Daoy (cell line): ENCODE data around the gene TPCN2. TPM values are rescaled to one million over a fixed set of nuclear protein-coding genes. Genes with fewer than 3 reads are reported as not detected.
"Not testable (repeated sequence)": the region's sequence is repeated elsewhere in the genome, so short reads cannot be mapped to it uniquely, and the experiment has no call there.

Source experiments
- DNase-seq: peaks from one replicate; pipeline ENCODE4 v3.0.0-alpha.2; 2015; ENCODE audit warnings: low read depth
- total RNA-seq: library from RNA; depleted of rRNA; stranded (reverse); fragments of >200 nt; shearing (Covaris generic); gene quantifications from 2 replicates; pipeline ENCODE4 v1.2.3, GENCODE V29; 2014

TPCN2 gene
- total RNA-seq, 1 experiment from 2014 or later: 3.3 TPM

DNA sequence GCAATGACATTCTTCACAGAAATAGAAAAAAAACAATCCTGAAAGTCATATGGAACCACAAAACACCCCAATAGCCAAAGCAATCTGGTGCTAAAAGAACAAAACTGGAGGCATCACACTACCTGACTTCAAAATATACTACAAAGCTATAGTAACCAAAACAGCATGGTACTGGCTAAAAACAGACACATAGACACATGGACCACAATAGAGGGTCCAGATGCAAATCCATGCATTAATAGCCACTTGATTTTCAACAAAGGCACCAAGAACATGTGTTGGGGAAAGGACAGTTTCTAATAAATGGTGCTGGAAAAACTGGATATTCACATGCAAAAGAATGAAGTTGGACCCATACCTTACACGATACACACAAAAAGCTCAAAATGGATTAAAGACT, 79.2 kb downstream of the TPCN2 start:
- DNase-seq: no peak

DNA sequence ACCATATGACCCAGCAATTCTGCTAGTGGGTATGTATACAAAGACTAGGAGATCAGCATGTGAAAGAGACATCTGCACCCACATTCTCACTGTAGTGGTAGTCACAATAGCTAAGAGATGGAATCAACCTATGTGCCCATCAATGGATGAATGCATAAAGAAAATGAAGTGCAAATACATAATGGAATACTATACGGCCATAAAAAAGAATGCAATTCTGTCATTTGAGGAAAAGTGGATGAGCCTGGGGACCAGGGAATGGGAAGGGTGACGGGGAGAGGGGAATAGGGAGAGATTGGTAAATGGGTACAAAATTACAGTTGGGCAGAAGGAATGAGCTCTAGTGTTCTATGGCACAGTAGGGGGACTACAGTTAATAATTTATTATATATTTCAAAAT, 80.3 kb downstream of the TPCN2 start:
- DNase-seq: no peak

DNA sequence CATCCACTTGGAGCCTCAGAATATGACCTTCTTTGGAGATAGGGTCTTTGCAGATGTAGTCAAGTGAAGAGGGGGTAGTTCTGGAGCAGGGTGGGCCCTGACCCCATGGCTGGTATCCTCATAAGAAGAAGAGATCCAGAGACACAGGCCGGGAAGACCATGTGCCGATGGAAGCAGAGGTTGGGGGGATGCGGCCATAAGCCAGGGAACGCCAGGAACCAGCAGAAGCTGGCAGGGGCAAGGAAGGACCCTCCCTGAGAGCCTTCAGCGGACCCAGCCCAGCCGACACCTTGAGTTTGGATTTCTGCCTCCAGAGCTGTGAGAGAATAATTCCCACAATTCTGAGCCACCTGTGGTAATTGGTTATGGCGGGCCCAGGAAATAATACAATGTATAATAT, 80.9 kb downstream of the TPCN2 start:
- DNase-seq: no peak

DNA sequence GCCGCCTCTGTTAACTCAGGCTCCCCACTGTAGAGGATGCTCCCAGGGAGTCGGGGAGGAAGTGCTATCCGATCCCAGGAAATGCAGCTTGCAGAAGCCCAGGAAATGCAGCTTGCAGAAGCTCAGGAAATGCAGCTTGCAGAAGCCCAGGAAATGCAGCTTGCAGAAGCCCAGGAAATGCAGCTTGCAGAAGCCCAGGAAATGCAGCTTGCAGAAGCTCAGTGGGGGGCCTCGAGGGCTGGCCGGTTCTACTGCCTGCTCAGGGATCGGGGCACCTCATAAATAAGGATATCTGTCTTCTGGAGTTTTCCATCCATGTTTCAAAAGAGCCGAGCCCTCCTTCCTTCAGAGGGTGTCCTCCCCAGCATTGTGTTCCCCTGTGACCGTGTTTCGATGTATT, 81.9 kb downstream of the TPCN2 start:
- no peak for DNase-seq

DNA sequence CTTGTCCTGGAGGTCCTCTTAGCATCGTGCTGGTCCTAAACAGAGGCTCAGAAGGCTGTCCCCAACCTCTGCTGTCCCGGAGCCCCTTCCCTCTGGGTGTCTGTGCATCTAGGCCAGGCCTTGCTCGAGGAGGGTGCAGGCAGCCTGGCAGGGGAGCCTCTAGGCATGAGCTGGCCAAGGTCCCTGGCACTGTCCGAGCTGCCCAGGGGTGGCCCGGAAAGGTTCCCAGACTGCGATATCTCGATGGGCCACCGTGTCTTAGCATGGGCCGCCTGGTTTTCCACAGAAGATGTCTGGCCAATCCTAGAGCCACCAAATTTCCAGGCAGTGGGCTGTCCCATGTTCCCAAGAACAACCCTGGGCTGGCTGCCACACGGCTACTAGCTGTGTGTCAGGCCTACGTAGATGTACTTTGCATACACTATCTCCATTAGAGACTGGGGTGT, 82.4 kb downstream of the TPCN2 start:
- no peak for DNase-seq

DNA sequence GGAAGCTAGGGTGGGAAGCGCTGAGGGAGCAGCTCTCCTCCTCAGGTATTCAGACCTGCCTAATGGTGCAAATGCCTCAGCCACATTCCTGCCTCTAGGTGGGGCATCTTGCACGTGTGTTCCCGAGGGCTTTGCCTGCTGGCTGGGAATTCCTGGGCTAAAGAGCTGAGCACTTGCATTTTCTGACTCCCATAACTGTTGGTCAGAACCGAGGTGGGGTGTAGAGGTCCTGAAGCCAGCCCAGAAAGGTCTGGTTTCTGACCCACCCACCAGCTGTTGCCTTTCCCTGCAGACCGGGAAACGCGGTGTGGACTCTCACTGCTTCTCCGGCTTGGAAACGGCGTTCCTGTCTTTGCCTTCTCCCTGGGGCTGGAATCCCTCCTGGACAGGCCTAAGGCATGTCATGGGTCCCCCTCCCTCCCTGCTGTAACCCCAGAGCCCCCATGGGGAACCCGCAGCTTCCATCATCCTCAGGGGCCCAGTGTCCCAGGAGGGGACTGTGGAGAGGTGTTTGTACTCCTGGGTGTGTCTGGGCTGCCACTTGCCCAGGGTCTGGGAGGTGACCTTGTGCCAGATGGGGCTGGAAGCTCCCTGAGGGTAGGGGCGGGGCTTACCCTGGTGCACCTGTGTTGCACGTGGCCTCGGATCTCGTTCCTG, 83.0 kb downstream of the TPCN2 start:
- DNase-seq: peak; percentile 80

DNA sequence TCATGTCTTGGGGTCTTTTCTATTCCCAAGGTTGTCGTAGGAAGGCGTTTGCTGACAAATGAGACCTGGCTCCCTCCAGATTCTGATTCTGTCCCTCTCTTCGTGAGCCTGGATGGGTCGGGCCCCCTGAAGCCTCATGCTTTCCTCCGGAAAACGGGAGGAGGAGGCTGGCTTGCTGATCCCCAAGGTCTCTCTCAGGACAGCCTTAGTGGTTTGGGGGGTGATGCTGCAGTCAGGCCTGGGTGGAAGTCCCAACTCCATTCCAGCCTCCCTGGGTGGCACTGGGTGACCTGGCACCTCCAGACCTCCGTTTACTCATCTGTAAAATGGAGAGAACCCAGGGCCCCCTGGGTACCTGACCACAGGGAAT, 83.6 kb downstream of the TPCN2 start:
- DNase-seq: no peak

DNA sequence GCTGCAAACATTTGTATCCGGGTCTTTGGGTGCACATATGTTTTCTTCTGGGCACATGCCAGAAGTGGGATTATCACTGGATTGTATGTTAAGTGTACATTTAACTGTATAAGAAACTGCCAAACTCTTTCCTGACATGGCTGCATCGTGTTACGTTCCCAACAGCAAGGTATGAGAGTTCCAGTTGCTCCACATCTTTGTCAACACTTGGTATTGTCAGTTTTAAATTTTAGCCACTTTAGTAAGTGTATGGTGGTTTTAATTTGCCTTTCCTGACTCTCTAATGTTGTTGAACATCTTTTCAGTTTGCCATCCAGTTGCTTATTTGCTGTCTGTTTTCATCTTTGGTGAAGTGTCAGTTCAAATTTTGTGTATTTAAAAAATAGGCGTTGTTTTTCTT, 84.5 kb downstream of the TPCN2 start:
- DNase-seq: no peak

DNA sequence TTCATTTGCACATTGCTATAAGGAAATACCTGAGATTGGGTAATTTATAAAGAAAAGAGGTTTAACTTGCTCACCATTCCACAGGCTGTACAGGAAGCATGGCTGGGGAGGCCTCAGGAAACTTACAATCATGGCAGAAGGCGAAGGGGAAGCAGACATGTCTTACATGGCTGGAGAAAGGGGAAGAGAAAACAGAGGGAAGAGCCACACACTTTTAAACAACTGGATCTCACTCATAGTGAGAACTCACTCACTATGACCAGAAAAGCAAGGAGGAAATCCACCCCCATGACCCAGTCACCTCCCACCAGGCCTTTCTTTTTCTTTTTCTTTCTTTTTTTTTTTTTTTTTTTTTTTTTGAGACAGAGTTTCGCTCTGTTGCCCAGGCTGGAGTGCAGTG, 85.5 kb downstream of the TPCN2 start:
- not testable (repeated sequence) for DNase-seq

DNA sequence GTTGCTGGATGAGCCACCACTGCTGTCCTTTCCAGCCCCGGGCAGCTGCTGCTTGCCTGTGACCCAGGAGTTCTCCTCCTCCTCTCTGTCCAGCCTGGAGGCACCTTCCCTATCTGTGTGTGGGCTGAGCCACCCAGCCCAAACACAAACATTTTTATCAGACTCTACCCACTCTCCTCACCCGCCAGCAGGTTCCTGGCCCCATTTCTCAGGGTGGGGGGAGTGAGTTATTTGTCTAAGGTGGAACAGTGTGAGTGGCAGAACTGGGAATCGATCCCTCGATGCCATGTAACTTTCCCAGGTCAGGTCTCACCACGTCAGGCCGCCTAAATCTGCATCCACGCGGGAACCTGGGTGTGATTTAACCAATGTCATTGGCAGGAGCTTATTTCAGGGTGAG, 86.2 kb downstream of the TPCN2 start:
- no peak for DNase-seq

DNA sequence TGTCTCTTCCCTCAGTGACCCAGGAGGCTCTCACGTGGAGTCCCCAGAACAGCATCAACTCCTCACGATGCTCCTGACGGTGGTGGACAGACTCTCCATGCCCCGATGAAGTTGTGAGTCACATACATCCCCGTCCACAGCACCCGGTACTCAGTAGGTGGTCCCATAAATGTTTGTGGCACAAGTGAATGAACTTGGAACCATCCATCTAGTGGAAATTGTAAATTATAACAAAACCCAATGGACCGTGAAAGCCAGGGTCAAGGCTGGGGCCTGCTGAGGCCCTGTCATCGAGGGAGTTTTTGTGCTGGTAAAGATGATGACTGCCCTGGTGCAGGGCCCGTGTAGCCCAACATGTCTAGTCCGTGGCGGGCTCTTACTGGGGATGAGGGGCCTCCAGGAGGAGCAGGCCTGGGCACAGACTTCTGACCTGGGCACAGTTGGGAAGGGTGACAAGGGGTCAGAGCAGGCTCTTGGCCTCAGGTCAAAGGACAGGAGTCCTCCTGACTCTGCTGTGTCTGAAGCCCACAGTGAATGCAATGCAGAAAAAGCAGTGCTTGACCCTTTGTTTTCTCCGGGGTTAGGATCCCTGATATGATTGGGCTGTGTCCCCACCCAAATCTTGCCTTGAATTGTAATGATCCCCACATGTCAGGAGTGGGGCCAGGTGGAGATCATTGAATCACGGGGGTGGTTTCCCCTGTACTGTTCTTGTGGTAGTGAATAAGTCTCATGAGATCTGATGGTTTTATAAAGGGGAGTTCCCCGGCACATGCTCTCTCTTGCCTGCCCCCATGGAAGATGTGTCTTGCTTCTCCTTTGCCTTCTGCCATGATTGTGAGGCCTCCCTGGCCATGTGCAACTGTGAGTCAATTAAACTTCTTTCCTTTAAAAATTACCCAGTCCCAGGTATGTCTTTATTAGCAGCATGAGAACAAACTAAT, 87.0 kb downstream of the TPCN2 start:
- no peak for DNase-seq

DNA sequence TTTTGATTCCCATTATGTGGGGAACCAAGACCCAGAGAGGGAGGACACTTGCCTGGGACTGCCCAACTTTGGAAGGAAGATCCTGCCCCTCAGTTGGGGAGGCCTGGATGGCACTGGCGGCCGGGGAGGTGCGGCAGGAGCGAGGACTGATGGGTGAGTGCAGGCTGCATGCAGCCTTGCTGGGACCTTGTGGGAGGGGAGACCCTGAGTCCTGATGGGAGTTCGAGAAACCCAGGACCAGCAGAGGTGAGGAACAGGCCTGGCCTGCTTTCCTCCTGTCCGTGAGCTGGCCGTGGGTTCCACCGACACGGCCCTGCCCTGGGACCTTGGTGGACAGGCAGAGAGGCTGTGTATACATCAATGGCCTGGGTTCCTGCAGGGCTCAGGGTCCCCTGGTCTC, 87.7 kb downstream of the TPCN2 start:
- no peak for DNase-seq

DNA sequence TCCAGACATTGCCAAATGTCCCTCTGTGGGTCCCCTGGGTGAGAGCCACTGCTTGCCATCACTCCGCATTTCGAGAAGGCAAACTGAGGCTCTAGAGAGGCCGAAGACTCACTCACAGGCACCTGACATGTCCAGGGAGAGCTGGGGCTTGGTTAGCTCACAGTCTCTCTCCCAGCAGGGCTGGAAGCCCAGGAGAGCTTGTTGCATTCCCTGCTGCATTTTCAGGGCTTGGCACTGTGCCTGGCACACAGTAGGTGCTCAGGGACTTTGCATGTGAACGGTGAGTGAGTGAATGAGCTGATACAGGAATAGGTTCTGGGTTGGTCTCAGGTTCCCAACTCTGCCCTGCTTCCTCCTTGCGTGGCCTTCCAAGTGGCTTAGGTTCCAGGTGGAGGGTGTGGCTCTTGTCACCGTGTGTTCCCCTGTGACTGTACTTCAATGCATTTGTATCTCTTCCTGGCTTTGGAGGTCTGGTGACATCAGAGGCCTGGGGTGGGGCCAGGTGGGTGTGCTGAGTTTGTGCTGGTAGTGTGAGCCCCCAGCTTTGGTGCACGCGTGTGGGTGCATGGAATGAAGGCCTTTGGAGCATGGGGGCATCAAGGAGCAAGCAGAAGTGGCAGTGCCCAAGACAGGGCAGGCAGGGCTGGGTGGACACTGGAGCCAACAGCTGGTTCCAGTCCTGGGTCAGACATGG, 88.6 kb downstream of the TPCN2 start:
- DNase-seq: no peak

DNA sequence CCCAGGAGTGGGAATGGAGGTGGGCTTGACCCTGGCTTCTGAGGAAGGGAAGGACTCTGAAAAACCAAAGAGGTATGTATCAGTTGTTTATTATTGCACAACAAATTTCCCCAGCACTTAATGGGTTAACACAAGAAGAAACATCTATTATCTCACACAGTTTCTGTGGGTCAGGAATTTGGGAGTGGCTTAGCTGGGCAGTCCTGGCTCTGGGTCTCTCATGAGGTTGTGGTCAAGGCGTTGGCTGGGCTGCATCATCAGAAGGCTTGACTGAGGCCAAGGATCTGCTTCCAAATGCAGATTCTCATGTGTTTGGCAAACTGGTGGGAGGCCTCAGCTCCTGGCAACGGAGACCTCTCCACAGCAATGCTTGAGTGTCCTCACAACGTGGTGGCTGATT, 89.5 kb downstream of the TPCN2 start:
- DNase-seq: no peak

DNA sequence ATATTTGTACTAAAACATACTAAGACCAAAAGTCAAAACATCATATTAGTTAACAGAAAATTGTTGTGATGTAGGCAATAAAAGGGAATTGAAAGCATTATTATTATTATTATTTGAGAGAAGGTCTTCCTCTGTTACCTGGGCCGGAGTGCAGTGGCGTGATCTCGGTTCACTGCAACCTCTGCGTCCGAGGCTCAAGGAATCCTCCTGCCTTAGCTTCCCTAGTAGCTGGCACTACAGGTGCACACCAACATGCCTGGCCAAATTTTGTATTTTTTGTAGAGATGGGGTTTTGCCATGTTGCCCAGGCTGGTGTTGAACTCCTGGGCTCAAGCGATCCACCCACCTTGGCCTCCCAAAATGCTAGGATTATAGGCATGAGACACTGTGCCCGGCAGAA, 91.4 kb downstream of the TPCN2 start:
- not testable (repeated sequence) for DNase-seq

DNA sequence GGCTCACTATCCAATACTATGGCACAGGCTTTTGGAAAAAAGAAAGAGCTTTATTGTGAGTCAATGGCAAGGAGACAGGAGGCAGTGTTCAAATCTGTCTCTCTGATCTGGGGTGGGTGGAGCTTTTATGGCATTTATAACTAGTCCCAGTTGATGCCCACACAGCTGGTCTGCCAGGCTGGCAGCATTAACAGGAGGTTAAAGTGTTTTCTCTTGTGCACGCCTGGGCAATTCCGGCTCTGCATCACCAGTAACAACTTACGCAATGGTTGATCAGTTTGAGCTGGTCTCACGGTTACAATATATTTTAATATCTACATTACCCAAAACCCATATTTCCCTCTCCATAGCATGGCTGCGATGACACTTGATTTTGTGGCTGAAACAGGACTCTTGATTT, 91.9 kb downstream of the TPCN2 start:
- DNase-seq: no peak

DNA sequence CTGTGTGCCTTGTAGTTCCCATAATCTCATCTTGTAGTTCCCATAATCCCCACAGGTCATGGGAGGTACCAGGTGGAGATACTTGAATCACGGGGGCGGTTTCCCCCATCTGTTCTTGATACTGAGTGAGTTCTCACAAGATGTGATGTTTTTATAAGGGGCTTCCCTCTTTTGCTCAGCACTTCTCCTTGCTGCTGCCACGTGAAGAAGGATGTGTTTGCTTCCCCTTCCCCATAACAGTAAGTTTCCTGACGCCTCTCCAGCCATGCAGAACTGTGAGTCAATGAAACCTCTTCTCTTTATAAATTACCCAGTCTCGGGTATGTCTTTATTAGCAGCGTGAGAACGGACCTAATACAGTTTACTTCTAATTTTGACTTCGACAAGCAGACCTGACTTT, 93.0 kb downstream of the TPCN2 start:
- no peak for DNase-seq

DNA sequence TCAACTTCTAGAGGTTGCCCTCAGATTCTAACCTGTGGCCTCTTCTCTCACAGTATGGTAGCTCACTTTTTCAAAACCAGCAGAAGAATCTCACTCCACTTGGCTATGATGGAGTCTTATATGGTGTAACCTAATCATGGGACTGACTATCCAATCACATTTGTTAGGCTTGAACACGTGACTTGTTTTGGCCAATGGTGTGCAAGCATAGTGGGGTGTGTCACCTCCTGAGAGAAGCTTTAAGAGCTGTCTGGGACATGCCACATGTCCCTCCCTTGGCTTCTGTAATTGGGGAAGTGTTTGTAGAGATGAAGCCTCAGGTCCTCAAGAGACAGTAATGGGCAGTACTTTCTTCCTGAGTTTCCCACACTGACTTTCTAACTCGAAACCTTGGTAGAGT, 94.2 kb downstream of the TPCN2 start:
- no peak for DNase-seq

DNA sequence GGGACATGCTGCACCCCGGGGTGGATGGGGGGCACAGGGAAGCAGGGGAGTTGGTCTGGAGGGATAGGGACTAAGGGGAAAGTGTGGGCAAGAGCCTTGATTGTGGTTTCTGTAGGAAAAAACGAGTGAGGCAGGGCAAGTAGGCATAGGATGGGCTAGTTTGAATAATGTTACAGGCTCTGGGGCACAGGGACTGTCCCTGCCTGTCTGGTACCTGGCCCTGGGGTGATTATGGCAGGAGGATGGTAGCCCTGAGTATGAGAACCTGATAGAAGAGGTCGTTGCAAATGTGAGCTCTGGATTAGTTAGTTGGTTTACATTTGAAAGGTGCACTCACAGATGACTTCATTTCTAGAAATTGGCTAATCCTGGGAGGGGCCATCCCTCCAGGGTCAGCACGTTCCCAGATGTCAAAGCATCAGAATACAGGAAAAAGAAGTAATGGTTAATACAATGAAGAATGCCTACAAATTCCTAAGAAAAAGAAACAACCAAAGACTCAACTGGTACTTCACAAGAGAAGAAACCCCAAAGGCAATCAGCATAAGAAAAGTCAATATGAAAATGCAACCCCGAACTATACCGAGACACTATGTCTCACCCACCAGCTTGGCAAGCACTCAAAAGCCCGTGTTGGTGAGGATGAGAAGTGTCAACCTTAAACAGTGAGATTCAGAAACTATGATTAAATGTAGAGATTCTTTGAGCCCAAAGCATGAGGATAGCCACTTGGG, 95.8 kb downstream of the TPCN2 start:
- no peak for DNase-seq

DNA sequence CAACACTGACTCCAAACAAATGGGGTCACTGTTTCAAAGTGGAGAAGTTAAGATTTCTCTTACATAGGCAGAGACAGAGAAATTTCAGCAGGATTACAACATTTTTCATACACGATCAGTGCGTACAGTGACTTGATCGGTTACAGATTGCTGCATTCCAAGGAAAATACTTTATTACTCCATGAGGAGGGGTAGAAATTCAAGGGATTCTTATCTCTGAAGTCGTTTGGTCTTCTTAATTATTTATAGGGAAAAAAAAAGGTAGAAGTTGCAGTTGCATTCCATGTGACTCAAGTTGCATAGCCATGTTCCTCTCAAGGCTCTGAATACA, 96.3 kb downstream of the TPCN2 start:
- no peak for DNase-seq

DNA sequence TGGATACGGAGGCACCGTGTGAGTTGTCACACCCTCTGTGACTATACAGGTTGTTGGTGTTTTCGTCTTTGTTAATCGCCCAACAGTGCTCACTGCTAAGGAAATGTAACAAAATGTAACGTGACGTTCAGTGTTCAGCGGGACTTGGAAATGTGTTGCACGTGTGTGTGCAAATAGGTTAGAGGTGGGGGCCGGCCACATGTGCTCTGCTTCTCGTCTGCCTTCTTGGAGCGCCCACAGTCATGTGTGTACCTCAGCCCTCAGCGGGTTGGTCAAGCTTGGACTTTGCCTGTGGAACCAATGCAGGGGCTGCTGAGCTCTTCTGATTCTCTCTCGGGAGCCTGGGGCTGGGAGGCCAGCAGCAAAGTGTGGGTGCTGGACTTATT, 99.6 kb downstream of the TPCN2 start:
- no peak for DNase-seq

DNA sequence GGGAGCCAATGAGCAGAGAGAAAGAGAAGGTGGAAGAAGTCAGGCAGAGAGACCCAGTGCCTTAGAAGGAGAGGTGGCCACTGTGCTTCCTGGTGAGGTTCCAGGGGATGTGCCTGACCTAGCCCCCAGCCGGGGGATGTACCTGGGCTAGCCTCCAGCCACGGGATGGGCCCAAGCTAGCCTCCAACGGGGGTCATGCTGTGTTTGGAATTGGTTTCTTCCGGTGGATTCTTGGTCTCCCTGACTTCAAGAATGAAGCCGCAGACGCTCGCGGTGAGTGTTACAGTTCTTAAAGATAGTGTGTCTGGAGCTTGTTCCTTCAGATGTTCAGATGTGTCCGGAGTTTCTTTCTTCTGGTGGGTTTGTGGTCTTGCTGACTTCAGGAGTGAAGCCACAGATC, 100.1 kb downstream of the TPCN2 start:
- no peak for DNase-seq
